Measurements from ENCODE around the gene ALLC.

DNA sequence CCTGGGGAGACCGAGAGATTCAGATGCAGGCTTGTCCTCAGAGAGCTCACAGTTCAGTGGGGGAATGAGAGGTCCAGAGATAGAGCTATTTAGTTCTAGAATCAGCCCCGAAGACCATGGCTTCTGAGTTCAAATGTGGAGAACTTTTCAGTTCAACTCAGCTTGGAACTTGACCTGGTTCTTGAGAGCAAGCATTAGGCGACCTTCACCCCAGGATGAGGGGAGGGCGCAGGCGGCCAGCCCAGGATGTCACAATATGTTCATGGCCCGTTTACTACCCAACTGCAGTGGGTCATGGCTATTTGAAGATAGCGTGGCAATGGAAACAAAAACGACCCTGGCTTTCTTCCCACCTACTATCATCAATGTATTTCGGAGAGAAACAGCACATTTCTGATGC, 79.1 kb downstream of the ALLC start:
- TF ChIP-seq, protein P1, sequence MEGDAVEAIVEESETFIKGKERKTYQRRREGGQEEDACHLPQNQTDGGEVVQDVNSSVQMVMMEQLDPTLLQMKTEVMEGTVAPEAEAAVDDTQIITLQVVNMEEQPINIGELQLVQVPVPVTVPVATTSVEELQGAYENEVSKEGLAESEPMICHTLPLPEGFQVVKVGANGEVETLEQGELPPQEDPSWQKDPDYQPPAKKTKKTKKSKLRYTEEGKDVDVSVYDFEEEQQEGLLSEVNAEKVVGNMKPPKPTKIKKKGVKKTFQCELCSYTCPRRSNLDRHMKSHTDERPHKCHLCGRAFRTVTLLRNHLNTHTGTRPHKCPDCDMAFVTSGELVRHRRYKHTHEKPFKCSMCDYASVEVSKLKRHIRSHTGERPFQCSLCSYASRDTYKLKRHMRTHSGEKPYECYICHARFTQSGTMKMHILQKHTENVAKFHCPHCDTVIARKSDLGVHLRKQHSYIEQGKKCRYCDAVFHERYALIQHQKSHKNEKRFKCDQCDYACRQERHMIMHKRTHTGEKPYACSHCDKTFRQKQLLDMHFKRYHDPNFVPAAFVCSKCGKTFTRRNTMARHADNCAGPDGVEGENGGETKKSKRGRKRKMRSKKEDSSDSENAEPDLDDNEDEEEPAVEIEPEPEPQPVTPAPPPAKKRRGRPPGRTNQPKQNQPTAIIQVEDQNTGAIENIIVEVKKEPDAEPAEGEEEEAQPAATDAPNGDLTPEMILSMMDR (IDR thresholded peaks at IDR 0.05) = no peak
- no peak for TF ChIP-seq POLR2A (IDR thresholded peaks at IDR 0.05)
